Sigmoid colon (tissue), 4 donors: ENCODE results near the gene RNU1-4.
"Not testable (repeated sequence)": the region's sequence is repeated elsewhere in the genome, so short reads cannot be mapped to it uniquely, and the experiment has no call there.

Experiments
- CTCF ChIP-seq, 4 experiments: fragments of 450-650 bp in 3 of 4; fragments of 200-600 bp in 1 of 4; IDR thresholded peaks; one replicate each; pipeline ENCODE4 v1.5.1; 2016 to 2019; ENCODE audit warnings: antibody characterized with exemption in 4 of 4, mild to moderate bottlenecking in 3 of 4, moderate library complexity in 2 of 4
- POLR2AphosphoS5 ChIP-seq, 4 donors: sonication (generic); formaldehyde crosslinking; IDR thresholded peaks; one replicate each; pipeline ENCODE4 v1.6.1; 2017; ENCODE audit warnings: antibody characterized with exemption in 4 of 4

GRCh38 chr1:16772275-16773204 is 32.2 kb downstream of the RNU1-4 start:
- peak in 1 of 4 donors; percentile 11 for TF ChIP-seq POLR2AphosphoS5 (IDR thresholded peaks at IDR 0.05)
- not testable (repeated sequence) for TF ChIP-seq CTCF (IDR thresholded peaks at IDR 0.05)
